HUES64 (cell line): ENCODE data around the gene TSPAN9.

Source experiments
- H3K27ac ChIP-seq: 2 replicates; pipeline ENCODE4 v1.7.0; 2013; ENCODE audit warnings: low read depth, low read length, inconsistent platforms
- H3K27me3 ChIP-seq: 2 replicates; pipeline ENCODE4 v1.6.1; 2013; ENCODE audit warnings: mild to moderate bottlenecking, low read length; ENCODE audit not compliant: insufficient read depth
- H3K36me3 ChIP-seq: 2 replicates; pipeline ENCODE4 v1.6.1; 2013; ENCODE audit warnings: mild to moderate bottlenecking, low read length; ENCODE audit not compliant: insufficient read depth
- H3K4me1 ChIP-seq: 2 replicates; pipeline ENCODE4 v1.6.1; 2013; ENCODE audit warnings: mild to moderate bottlenecking, low read length, moderate library complexity; ENCODE audit not compliant: insufficient read depth
- H3K4me3 ChIP-seq: 2 replicates; pipeline ENCODE4 v1.5.1; 2013; ENCODE audit warnings: mild to moderate bottlenecking, low read length, moderate library complexity
- H3K9ac ChIP-seq: 2 replicates; pipeline ENCODE4 v1.6.1; 2013; ENCODE audit warnings: mild to moderate bottlenecking, low read depth, low read length
- H3K9me3 ChIP-seq: 2 replicates; pipeline ENCODE4 v1.6.1; 2013; ENCODE audit warnings: low read depth, low read length; ENCODE audit not compliant: insufficient read depth
- WGBS: fragments of 150-250, 120-280 bp; methylation state at CpG from one replicate; pipeline ENCODE4 v1.1.7; 2013; ENCODE audit warnings: missing lambda C conversion rate; 5-methylcytosine and 5-hydroxymethylcytosine counted together

The TSPAN9 gene

GRCh38 chr12:3279415-3279780 is 202.2 kb downstream of the TSPAN9 start:
- H3K9ac ChIP-seq: no peak overlapping the region
- no peak overlapping the region for H3K4me3 ChIP-seq
- H3K4me1 ChIP-seq: no peaks in the 10 kb centered on the region
- WGBS: 92% methylated on average over 10 of the region's 10 CpGs
- no peaks in the 10 kb centered on the region for H3K36me3 ChIP-seq
- H3K27me3 ChIP-seq: no peaks in the 10 kb centered on the region
- no peaks in the 10 kb centered on the region for H3K9me3 ChIP-seq
- H3K27ac ChIP-seq: no peak overlapping the region

- Histone ChIP-seq H3K36me3 (no peaks in the 10 kb centered on the region), H3K9me3 (no peaks in the 10 kb centered on the region), H3K4me1 (no peaks in the 10 kb centered on the region), H3K27ac (no peak overlapping the region), H3K27me3 (no peaks in the 10 kb centered on the region), H3K9ac (no peak overlapping the region), H3K4me3 (no peak overlapping the region)
- 89% methylated on average over 8 of the region's 8 CpGs for WGBS
Measured at GRCh38 chr12:3279832-3280231, 202.7 kb downstream of the TSPAN9 start.

- Histone ChIP-seq H3K27ac (no peak overlapping the region), H3K27me3 (no peaks in the 10 kb centered on the region), H3K36me3 (no peaks in the 10 kb centered on the region), H3K4me1 (no peaks in the 10 kb centered on the region), H3K4me3 (no peak overlapping the region), H3K9ac (no peak overlapping the region), H3K9me3 (no peaks in the 10 kb centered on the region)
- WGBS: 93% methylated on average over 14 of the region's 14 CpGs
Measured at GRCh38 chr12:3280967-3281366, 203.8 kb downstream of the TSPAN9 start.

- no peaks in the 10 kb centered on the region for H3K9me3 ChIP-seq
- no peak overlapping the region for H3K27ac ChIP-seq
- no peak overlapping the region for H3K9ac ChIP-seq
- WGBS: 92% methylated on average over 23 of the region's 23 CpGs
- no peaks in the 10 kb centered on the region for H3K36me3 ChIP-seq
- no peak overlapping the region for H3K4me3 ChIP-seq
- no peaks in the 10 kb centered on the region for H3K4me1 ChIP-seq
- no peaks in the 10 kb centered on the region for H3K27me3 ChIP-seq
Measured at GRCh38 chr12:3281588-3282383, 204.6 kb downstream of the TSPAN9 start.

GRCh38 chr12:3282384-3282670 is 205.1 kb downstream of the TSPAN9 start:
- WGBS: 95% methylated on average over 8 of the region's 8 CpGs
- H3K27ac ChIP-seq: no peak overlapping the region

GRCh38 chr12:3283137-3283680 is 206.0 kb downstream of the TSPAN9 start:
- H3K27ac ChIP-seq: no peak overlapping the region
- H3K4me1 ChIP-seq: no peaks in the 10 kb centered on the region
- H3K9ac ChIP-seq: no peak overlapping the region
- no peaks in the 10 kb centered on the region for H3K36me3 ChIP-seq
- no peaks in the 10 kb centered on the region for H3K9me3 ChIP-seq
- no peaks in the 10 kb centered on the region for H3K27me3 ChIP-seq
- WGBS: 84% methylated on average over 16 of the region's 19 CpGs
- H3K4me3 ChIP-seq: no peak overlapping the region

More at GRCh38 chr12:3282384-3282670, 205.1 kb downstream of the TSPAN9 start:
- Histone ChIP-seq H3K27me3 (no peaks in the 10 kb centered on the region), H3K9ac (no peak overlapping the region), H3K36me3 (no peaks in the 10 kb centered on the region), H3K9me3 (no peaks in the 10 kb centered on the region), H3K4me1 (no peaks in the 10 kb centered on the region), H3K4me3 (no peak overlapping the region)

- no peaks in the 10 kb centered on the region for H3K4me1 ChIP-seq
- no peaks in the 10 kb centered on the region for H3K36me3 ChIP-seq
- no peaks in the 10 kb centered on the region for H3K9me3 ChIP-seq
- H3K4me3 ChIP-seq: no peak overlapping the region
- WGBS: 89% methylated on average over 18 of the region's 18 CpGs
- no peaks in the 10 kb centered on the region for H3K27me3 ChIP-seq
- H3K27ac ChIP-seq: no peak overlapping the region
- no peak overlapping the region for H3K9ac ChIP-seq
Measured at GRCh38 chr12:3284405-3284804, 207.2 kb downstream of the TSPAN9 start.

- Histone ChIP-seq H3K36me3 (no peaks in the 10 kb centered on the region), H3K27me3 (no peaks in the 10 kb centered on the region), H3K9me3 (no peaks in the 10 kb centered on the region), H3K27ac (no peak overlapping the region), H3K9ac (no peak overlapping the region), H3K4me3 (no peak overlapping the region), H3K4me1 (no peaks in the 10 kb centered on the region)
- 81% methylated on average over 7 of the region's 7 CpGs for WGBS
Measured at GRCh38 chr12:3285570-3285969, 208.4 kb downstream of the TSPAN9 start.

GRCh38 chr12:3288690-3289089 is 211.5 kb downstream of the TSPAN9 start:
- Histone ChIP-seq H3K4me1 (no peaks in the 10 kb centered on the region), H3K27me3 (no peaks in the 10 kb centered on the region), H3K9ac (no peak overlapping the region), H3K36me3 (no peaks in the 10 kb centered on the region), H3K9me3 (no peaks in the 10 kb centered on the region), H3K27ac (no peak overlapping the region), H3K4me3 (no peak overlapping the region)
- 90% methylated on average over 8 of the region's 8 CpGs for WGBS

- H3K27me3 ChIP-seq: no peaks in the 10 kb centered on the region
- H3K27ac ChIP-seq: no peak overlapping the region
- no peak overlapping the region for H3K9ac ChIP-seq
- H3K36me3 ChIP-seq: no peaks in the 10 kb centered on the region
- WGBS: 92% methylated on average over 9 of the region's 9 CpGs
- no peaks in the 10 kb centered on the region for H3K4me1 ChIP-seq
- no peak overlapping the region for H3K4me3 ChIP-seq
- H3K9me3 ChIP-seq: no peaks in the 10 kb centered on the region
Measured at GRCh38 chr12:3289702-3290101, 212.5 kb downstream of the TSPAN9 start.

- Histone ChIP-seq H3K9me3 (no peaks in the 10 kb centered on the region), H3K27me3 (no peaks in the 10 kb centered on the region; the same call in 1 of the 2 replicates), H3K4me1 (no peaks in the 10 kb centered on the region), H3K27ac (no peak overlapping the region), H3K36me3 (no peaks in the 10 kb centered on the region), H3K4me3 (no peak overlapping the region), H3K9ac (no peak overlapping the region)
- 96% methylated on average over 16 of the region's 16 CpGs for WGBS
Measured at GRCh38 chr12:3291939-3292338, 214.8 kb downstream of the TSPAN9 start.
